Activated CD4-positive, alpha-beta T cell treated with anti-CD3 and anti-CD28 coated beads, Interleukin-2, amount 10 ng/mL, durations not matched to agents 24 days and 14 days (primary cell): ENCODE results near the gene PLRG1. TPM values are rescaled to one million over a fixed set of nuclear protein-coding genes. Genes with fewer than 3 reads are reported as not detected.

Experiments used
- DNase-seq: peaks from one replicate; pipeline ENCODE4 v3.0.0; 2022
- H3K27ac Mint-ChIP-seq: one replicate; pipeline ENCODE4 v1.8.0; 2022; ENCODE audit warnings: mild to moderate bottlenecking, mixed read lengths
- H3K27me3 Mint-ChIP-seq: one replicate; pipeline ENCODE4 v1.8.0; 2022; ENCODE audit warnings: mixed read lengths
- H3K36me3 Mint-ChIP-seq: one replicate; pipeline ENCODE4 v1.8.0; 2022; ENCODE audit warnings: low read depth, mild to moderate bottlenecking, mixed read lengths
- H3K4me1 Mint-ChIP-seq: one replicate; pipeline ENCODE4 v1.8.0; 2021; ENCODE audit warnings: mixed read lengths
- H3K4me3 Mint-ChIP-seq: one replicate; pipeline ENCODE4 v1.8.0; 2022; ENCODE audit warnings: mild to moderate bottlenecking, moderate library complexity, mixed read lengths
- H3K9me3 Mint-ChIP-seq: one replicate; pipeline ENCODE4 v1.8.0; 2021; ENCODE audit warnings: mixed read lengths
- intact Hi-C: fragments of 100-400 bp; cut with micrococcal nuclease; formaldehyde crosslinking; loops from one replicate; pipeline ENCODE4 v1.15.1; 2023
- total RNA-seq: library from RNA; stranded (reverse); gene quantifications from 2 replicates; pipeline ENCODE4 v1.2.3, GENCODE V29; 2022

PLRG1 gene
- total RNA-seq, 1 donor from 2014 or later: 81.1 TPM

GRCh38 chr4:154490583-154491340 lies 59.4 kb downstream of the PLRG1 start:
- Mint-ChIP-seq H3K27ac (peak overlapping the region; percentile 29), H3K9me3 (no peaks in the 10 kb centered on the region), H3K27me3 (peaks cover 64% of the 10 kb centered on the region), H3K4me1 (peaks cover 13% of the 10 kb centered on the region), H3K4me3 (peak overlapping the region; percentile 66), H3K36me3 (no peaks in the 10 kb centered on the region)
- intact Hi-C loops: loop anchor here (5.0 kb wide), 2 partner anchors 252 to 703 kb away; partner anchors contain the start of genes LRAT and SFRP2
- DNase-seq: peak; percentile 60

- H3K9me3 Mint-ChIP-seq: no peaks in the 10 kb centered on the region
- H3K27ac Mint-ChIP-seq: no peak overlapping the region
- intact Hi-C loops: loop anchor here (5.0 kb wide), 2 partner anchors 252 to 703 kb away; partner anchors contain the start of genes LRAT and SFRP2
- no peak for DNase-seq
- H3K36me3 Mint-ChIP-seq: no peaks in the 10 kb centered on the region
- peaks cover 13% of the 10 kb centered on the region for H3K4me1 Mint-ChIP-seq
- peaks cover 62% of the 10 kb centered on the region for H3K27me3 Mint-ChIP-seq
- no peak overlapping the region for H3K4me3 Mint-ChIP-seq
Measured at GRCh38 chr4:154490234-154490582, 60.0 kb downstream of the PLRG1 start.

GRCh38 chr4:154489558-154490233 lies 60.5 kb downstream of the PLRG1 start:
- intact Hi-C loops: loop anchor here (5.0 kb wide), 2 partner anchors 253 to 702 kb away; partner anchors contain the start of genes LRAT and SFRP2
- Mint-ChIP-seq H3K27me3 (peaks cover 62% of the 10 kb centered on the region), H3K9me3 (no peaks in the 10 kb centered on the region), H3K4me3 (no peak overlapping the region), H3K4me1 (peaks cover 13% of the 10 kb centered on the region), H3K27ac (no peak overlapping the region), H3K36me3 (no peaks in the 10 kb centered on the region)
- no peak for DNase-seq

- Mint-ChIP-seq H3K36me3 (no peaks in the 10 kb centered on the region), H3K27ac (no peak overlapping the region), H3K4me3 (no peak overlapping the region), H3K27me3 (peaks cover 42% of the 10 kb centered on the region), H3K9me3 (no peaks in the 10 kb centered on the region), H3K4me1 (peaks cover 9% of the 10 kb centered on the region)
- DNase-seq: no peak
- intact Hi-C loops: no loop called here
Measured at GRCh38 chr4:154487145-154487544, 63.1 kb downstream of the PLRG1 start.

- Mint-ChIP-seq H3K4me1 (no peaks in the 10 kb centered on the region), H3K4me3 (no peak overlapping the region), H3K27ac (no peak overlapping the region), H3K9me3 (no peaks in the 10 kb centered on the region), H3K36me3 (no peaks in the 10 kb centered on the region), H3K27me3 (peaks cover 26% of the 10 kb centered on the region)
- no peak for DNase-seq
- intact Hi-C loops: no loop called here
Measured at GRCh38 chr4:154485127-154485773, 65.0 kb downstream of the PLRG1 start.

Other genes starting within 250 kb of the PLRG1 start
- gene DCHS2, start 58.6 kb downstream of the PLRG1 start, total RNA-seq: not detected in 2 replicates
- not detected in 2 replicates for gene FGB, start 12.6 kb upstream of the PLRG1 start, total RNA-seq
- gene FGA, start 40.3 kb upstream of the PLRG1 start, total RNA-seq: not detected in 2 replicates
- not detected in 2 replicates for gene FGG, start 62.3 kb upstream of the PLRG1 start, total RNA-seq
- gene LRAT, start 193.6 kb upstream of the PLRG1 start, total RNA-seq: not detected in 2 replicates
- not detected in 2 replicates for gene RBM46, start 230.9 kb upstream of the PLRG1 start, total RNA-seq